Suprapubic skin (tissue), 4 donors: ENCODE data around the gene MCF2L2.

Experiments
- EP300 ChIP-seq: sonication (generic); formaldehyde crosslinking; IDR thresholded peaks from one replicate; pipeline ENCODE4 v1.6.1; 2017; ENCODE audit warnings: antibody characterized with exemption
- POLR2A ChIP-seq, 2 donors: fragments of 450-650 bp; IDR thresholded peaks; one replicate each; pipeline ENCODE4 v1.6.1; 2017; ENCODE audit warnings: antibody characterized with exemption in 2 of 2, mild to moderate bottlenecking in 2 of 2, moderate library complexity in 2 of 2
- POLR2AphosphoS5 ChIP-seq, 3 donors: sonication (generic); formaldehyde crosslinking; IDR thresholded peaks; one replicate each; pipeline ENCODE4 v1.6.1; 2017; ENCODE audit warnings: antibody characterized with exemption in 3 of 3
- TF ChIP-seq, protein P1 (sequence below), 2 donors: fragments of 200-600 bp in 1 of 2; fragments of 450-650 bp in 1 of 2; sonication (generic) in 1 of 2; IDR thresholded peaks; one replicate each; pipeline ENCODE4 v1.5.1; 2016 to 2019; ENCODE audit warnings: antibody characterized with exemption in 2 of 2, mild to moderate bottlenecking in 1 of 2, moderate library complexity in 1 of 2

DNA sequence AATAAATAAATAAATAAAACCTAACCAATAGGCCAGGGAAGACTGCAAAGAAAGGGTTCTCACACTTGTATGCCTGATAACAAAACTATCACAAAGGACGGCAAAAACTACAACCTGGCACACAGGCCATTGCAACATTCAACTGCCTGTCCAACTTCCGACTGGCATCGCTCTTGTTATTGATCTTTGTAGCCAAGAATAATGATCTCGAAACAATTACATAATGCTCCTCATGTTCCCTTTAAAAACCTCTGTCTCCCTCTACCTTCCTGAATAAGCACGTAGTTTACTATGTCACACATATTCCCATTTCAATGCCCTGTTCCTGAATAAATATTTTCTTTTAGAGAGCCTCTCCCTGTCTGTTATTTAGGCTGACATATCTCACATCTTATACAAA lies 101.1 kb downstream of the MCF2L2 start:
- TF ChIP-seq POLR2A (IDR thresholded peaks at IDR 0.05): no peak
- TF ChIP-seq, protein P1, sequence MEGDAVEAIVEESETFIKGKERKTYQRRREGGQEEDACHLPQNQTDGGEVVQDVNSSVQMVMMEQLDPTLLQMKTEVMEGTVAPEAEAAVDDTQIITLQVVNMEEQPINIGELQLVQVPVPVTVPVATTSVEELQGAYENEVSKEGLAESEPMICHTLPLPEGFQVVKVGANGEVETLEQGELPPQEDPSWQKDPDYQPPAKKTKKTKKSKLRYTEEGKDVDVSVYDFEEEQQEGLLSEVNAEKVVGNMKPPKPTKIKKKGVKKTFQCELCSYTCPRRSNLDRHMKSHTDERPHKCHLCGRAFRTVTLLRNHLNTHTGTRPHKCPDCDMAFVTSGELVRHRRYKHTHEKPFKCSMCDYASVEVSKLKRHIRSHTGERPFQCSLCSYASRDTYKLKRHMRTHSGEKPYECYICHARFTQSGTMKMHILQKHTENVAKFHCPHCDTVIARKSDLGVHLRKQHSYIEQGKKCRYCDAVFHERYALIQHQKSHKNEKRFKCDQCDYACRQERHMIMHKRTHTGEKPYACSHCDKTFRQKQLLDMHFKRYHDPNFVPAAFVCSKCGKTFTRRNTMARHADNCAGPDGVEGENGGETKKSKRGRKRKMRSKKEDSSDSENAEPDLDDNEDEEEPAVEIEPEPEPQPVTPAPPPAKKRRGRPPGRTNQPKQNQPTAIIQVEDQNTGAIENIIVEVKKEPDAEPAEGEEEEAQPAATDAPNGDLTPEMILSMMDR (IDR thresholded peaks at IDR 0.05): no peak
- TF ChIP-seq EP300: no peak
- TF ChIP-seq POLR2AphosphoS5 (IDR thresholded peaks at IDR 0.05): no peak
